Vagina (tissue), 2 donors: Measurements from ENCODE around the gene ACAA1. TPM values are rescaled to one million over a fixed set of nuclear protein-coding genes. Genes with fewer than 3 reads are reported as not detected.

Experiments used
- DNase-seq, 2 donors: peaks; one replicate each; pipeline ENCODE4 v3.0.0-alpha.2; 2017; ENCODE audit errors: extremely low spot score in 2 of 2
- H3K27ac ChIP-seq: fragments of 200-600 bp; sonication (generic); one replicate; pipeline ENCODE4 v1.5.1; 2019
- H3K27me3 ChIP-seq: fragments of 200-600 bp; sonication (generic); one replicate; pipeline ENCODE4 v1.5.1; 2019
- H3K36me3 ChIP-seq, 2 donors: fragments of 200-600 bp; sonication (generic); one replicate each; pipeline ENCODE4 v1.5.1; 2017 to 2019
- H3K4me1 ChIP-seq: fragments of 200-600 bp; sonication (generic); one replicate; pipeline ENCODE4 v1.5.1; 2019
- H3K4me3 ChIP-seq, 2 donors: fragments of 200-600 bp; sonication (generic); 1 replicate in 1 of 2; 2 replicates in 1 of 2; pipeline ENCODE4 v1.5.1; 2016 to 2019
- H3K9me3 ChIP-seq: fragments of 200-600 bp; sonication (generic); one replicate; pipeline ENCODE4 v1.5.1; 2019
- POLR2A ChIP-seq, 2 donors: fragments of 450-650 bp; IDR thresholded peaks; one replicate each; pipeline ENCODE4 v1.6.1; 2017; ENCODE audit warnings: antibody characterized with exemption in 2 of 2, mild to moderate bottlenecking in 2 of 2, moderate library complexity in 2 of 2
- POLR2AphosphoS5 ChIP-seq, 2 donors: sonication (generic); formaldehyde crosslinking; IDR thresholded peaks; one replicate each; pipeline ENCODE4 v1.9.0; 2017; ENCODE audit warnings: antibody characterized with exemption in 2 of 2, mild to moderate bottlenecking in 2 of 2, low read depth in 1 of 2; ENCODE audit not compliant: insufficient read depth in 1 of 2
- intact Hi-C: fragments of 100-400 bp; cut with DNase I; formaldehyde crosslinking; loops from one replicate; pipeline ENCODE4 v1.15.1; 2023
- total RNA-seq: library from RNA; depleted of rRNA; stranded (reverse); fragments of >200 nt; gene quantifications from one replicate; pipeline ENCODE4 v1.2.3, GENCODE V29; 2016
- TF ChIP-seq, protein P1 (sequence below), 3 experiments: fragments of 450-650 bp in 2 of 3; fragments of 200-600 bp in 1 of 3; sonication (generic) in 1 of 3; IDR thresholded peaks; one replicate each; pipeline ENCODE4 v1.5.1; 2017 to 2019; ENCODE audit warnings: antibody characterized with exemption in 3 of 3, mild to moderate bottlenecking in 2 of 3, moderate library complexity in 2 of 3

Gene ACAA1
- total RNA-seq, 1 donor from 2014 or later = 53.0 TPM

DNA sequence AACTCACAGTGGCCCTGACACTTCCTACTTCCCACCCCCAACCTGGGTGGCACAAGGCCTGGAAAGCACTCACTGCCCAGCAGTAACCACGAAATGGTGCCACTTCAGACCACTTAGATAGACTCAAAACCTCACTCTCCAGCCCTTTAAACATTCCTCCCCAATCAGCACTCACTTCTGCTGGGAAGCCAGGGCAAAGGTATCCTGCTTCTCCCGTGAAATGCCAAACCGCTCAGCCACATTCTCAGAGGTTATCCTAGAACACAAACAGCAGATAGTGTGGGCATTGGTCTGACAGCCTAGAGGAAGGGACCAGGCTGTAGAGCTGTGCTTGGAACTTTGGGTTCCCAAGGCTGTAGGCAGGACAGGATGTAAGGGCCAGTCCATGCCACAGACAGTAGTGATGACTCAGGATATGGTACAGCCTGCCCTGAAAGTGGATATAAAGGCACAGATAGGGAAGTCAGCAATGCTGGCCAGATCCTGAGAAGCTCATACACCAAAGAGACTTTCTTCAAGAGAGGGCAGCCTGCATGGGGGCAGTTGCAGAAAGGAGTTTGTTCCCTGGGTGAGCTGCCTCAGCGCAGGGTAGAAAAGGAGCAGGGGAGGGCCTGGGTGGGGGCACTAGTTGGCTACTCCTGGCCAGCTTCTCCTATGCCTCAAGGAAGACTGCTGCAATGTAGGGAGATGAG, 9.2 kb downstream of the ACAA1 start:
- no peak overlapping the region for H3K27ac ChIP-seq
- intact Hi-C loops = no loop called here
- TF ChIP-seq POLR2A (IDR thresholded peaks at IDR 0.05) = no peak
- TF ChIP-seq, protein P1, sequence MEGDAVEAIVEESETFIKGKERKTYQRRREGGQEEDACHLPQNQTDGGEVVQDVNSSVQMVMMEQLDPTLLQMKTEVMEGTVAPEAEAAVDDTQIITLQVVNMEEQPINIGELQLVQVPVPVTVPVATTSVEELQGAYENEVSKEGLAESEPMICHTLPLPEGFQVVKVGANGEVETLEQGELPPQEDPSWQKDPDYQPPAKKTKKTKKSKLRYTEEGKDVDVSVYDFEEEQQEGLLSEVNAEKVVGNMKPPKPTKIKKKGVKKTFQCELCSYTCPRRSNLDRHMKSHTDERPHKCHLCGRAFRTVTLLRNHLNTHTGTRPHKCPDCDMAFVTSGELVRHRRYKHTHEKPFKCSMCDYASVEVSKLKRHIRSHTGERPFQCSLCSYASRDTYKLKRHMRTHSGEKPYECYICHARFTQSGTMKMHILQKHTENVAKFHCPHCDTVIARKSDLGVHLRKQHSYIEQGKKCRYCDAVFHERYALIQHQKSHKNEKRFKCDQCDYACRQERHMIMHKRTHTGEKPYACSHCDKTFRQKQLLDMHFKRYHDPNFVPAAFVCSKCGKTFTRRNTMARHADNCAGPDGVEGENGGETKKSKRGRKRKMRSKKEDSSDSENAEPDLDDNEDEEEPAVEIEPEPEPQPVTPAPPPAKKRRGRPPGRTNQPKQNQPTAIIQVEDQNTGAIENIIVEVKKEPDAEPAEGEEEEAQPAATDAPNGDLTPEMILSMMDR (IDR thresholded peaks at IDR 0.05) = no peak
- H3K27me3 ChIP-seq = no peaks in the 10 kb centered on the region
- no peaks in the 10 kb centered on the region for H3K9me3 ChIP-seq
- H3K36me3 ChIP-seq = peaks cover 0 to 94% of the 10 kb centered on the region in 2 donors
- DNase-seq = peak in 1 of 2 donors; percentile 29
- no peak overlapping the region for H3K4me3 ChIP-seq
- no peaks in the 10 kb centered on the region for H3K4me1 ChIP-seq

DNA sequence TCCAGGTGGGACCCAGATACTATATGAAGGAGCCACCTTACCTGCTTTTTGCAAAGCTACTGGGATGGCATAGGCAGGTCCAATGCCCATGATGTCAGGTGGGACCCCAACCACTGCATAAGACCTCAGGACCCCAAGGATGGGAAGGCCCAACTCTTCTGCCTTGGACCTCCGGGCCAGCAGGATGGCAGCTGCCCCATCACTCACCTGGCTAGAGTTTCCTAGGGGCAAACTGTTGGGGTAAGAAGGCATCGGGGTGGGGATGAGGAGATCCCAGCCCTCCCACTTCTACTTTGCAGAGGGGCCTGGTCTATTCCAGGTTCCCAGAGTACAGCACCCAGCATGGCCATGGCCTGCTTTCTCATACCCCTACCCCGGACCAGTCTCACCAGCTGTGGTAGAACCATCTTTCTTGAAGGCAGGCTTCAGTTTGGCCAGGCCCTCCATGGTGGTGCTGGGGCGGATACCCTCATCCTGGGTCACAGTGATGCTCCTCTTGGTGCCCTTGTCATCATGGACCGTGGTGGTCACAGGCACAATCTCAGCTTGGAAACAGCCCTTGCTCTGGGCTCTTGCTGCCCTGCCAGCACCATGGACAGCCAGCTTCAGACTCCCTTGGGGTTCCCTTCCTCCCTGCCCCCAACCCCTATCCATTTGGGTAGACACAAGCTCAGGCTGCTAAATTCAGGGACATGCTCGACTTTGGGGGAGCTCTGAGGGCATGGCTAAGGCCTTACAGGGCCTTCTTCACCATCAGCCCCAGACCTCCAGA, 10.6 kb downstream of the ACAA1 start:
- Histone ChIP-seq H3K4me1 (no peaks in the 10 kb centered on the region), H3K9me3 (no peaks in the 10 kb centered on the region), H3K4me3 (no peak overlapping the region), H3K36me3 (peaks cover 0 to 96% of the 10 kb centered on the region in 2 donors), H3K27me3 (no peaks in the 10 kb centered on the region), H3K27ac (no peak overlapping the region)
- TF ChIP-seq, protein P1 (IDR thresholded peaks at IDR 0.05) = no peak
- TF ChIP-seq POLR2A (IDR thresholded peaks at IDR 0.05) = no peak
- TF ChIP-seq POLR2AphosphoS5 (IDR thresholded peaks at IDR 0.05; ENCODE audit: insufficient read depth in 1 of 2, low read depth in 1 of 2) = no peak
- DNase-seq = peak in 1 of 2 donors; percentile 83
- intact Hi-C loops = no loop called here

DNA sequence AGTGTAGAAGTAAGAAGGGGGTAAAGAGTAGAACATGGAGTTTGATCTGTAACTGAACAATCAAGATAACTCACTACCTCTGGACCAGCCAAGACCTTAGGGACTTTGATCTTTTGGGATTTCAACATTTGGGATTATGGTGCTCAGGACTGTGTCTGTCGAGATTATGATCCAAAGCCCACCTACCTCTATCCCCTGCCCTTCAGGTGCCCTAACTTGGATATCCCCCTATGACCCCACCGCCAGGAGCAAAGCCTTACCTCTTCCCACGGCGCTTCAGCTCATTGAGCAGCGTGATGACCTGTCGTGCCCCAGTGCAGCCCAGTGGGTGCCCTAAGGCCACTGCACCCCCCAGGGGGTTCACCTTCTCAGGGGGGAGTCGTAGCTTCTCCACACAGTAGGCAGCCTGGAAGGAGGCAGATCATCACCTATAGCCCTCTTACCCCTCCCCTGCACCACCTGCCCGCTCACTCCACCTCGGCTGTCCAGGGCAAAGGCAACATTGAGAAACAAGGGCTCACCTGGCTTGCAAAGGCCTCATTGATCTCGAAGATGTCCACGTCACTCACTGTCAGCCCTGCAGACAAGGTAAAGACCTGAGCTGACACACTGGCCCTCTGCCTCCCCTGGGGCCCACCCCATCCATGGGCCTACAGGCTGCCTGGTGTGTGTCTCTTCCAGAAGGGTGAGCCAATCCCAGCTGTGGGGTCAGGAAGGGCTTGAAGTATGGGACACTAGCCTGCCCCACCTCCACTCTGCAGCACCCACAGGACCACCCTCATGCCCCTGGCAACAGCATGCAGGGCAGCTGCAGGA, 11.4 kb downstream of the ACAA1 start:
- no peak overlapping the region for H3K4me3 ChIP-seq
- DNase-seq = peak in 1 of 2 donors; percentile 74
- H3K36me3 ChIP-seq = peaks cover 0 to 97% of the 10 kb centered on the region in 2 donors
- intact Hi-C loops = no loop called here
- no peak overlapping the region for H3K27ac ChIP-seq
- TF ChIP-seq, protein P1 (IDR thresholded peaks at IDR 0.05) = no peak
- TF ChIP-seq POLR2AphosphoS5 (IDR thresholded peaks at IDR 0.05; ENCODE audit: insufficient read depth in 1 of 2, low read depth in 1 of 2) (no peak), POLR2A (IDR thresholded peaks at IDR 0.05) (no peak)
- H3K9me3 ChIP-seq = no peaks in the 10 kb centered on the region
- no peaks in the 10 kb centered on the region for H3K27me3 ChIP-seq
- no peaks in the 10 kb centered on the region for H3K4me1 ChIP-seq

DNA sequence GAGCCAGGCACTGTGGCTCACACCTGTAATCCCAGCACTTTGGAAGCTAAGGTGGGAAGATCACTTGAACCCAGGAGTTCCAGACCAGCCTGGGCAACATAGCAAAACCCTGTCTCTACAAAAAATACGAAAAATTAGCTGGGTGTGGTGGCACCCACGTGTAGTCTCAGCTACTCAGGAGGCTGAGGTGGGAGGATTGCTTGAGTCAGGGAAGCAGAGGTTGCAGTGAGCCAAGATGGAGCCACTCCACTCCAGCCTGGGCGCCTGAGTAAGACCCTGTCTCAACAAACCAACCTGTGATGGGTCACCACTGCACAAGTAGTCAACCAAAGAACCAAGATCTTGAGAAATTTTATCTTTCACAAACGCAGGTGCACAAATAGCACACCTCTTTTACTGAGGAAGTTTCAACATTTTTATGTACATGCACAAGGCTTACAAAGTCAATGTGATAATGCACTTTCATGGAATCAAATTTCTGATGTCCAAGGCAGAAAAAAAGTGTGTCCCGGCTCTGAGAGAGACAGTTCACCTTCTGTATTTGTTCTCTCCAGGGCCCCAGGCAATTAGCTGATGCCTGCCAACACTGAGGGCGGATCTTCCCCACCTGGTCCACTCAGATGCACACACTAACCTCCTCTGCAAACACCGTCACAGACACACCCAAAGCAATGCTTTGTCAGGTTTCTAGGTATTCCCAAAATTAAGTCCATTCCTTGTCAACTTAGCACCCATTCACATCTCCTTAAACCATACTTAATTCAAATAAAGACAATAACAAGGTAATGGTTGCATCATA, 12.4 kb downstream of the ACAA1 start:
- H3K4me3 ChIP-seq = no peak overlapping the region
- H3K27ac ChIP-seq = no peak overlapping the region
- peak; percentile 32 to 34 for DNase-seq
- intact Hi-C loops = no loop called here
- TF ChIP-seq POLR2A (IDR thresholded peaks at IDR 0.05) (no peak), POLR2AphosphoS5 (IDR thresholded peaks at IDR 0.05; ENCODE audit: insufficient read depth in 1 of 2, low read depth in 1 of 2) (no peak)
- TF ChIP-seq, protein P1 (IDR thresholded peaks at IDR 0.05) = no peak
- no peaks in the 10 kb centered on the region for H3K4me1 ChIP-seq
- H3K27me3 ChIP-seq = no peaks in the 10 kb centered on the region
- H3K9me3 ChIP-seq = no peaks in the 10 kb centered on the region
- H3K36me3 ChIP-seq = peaks cover 0 to 88% of the 10 kb centered on the region in 2 donors
